Stimulated activated CD8-positive, alpha-beta memory T cell treated with anti-CD3 and anti-CD28 coated beads, Interleukin-7, amount 100 ng/mL, for 1 hour (primary cell): ENCODE results near the gene ESPN.
A peak's percentile ranks its signal among the peaks of the same experiment; 100 is the strongest.
"Not testable (repeated sequence)": the region's sequence is repeated elsewhere in the genome, so short reads cannot be mapped to it uniquely, and the experiment has no call there.

ENCODE experiments used
- DNase-seq, 2 donors: peaks; one replicate each; pipeline ENCODE4 v3.0.0-alpha.2; 2020; ENCODE audit warnings: low read depth in 2 of 2

The ESPN gene

GRCh38 chr1:6485168-6486101 lies 60.9 kb downstream of the ESPN start:
- no peak for DNase-seq

GRCh38 chr1:6486433-6487011 lies 61.9 kb downstream of the ESPN start:
- DNase-seq, result peak; percentile 63 to 84

- no peak for DNase-seq
Observed at GRCh38 chr1:6487804-6488484, 63.4 kb downstream of the ESPN start.

GRCh38 chr1:6488602-6489382 lies 64.2 kb downstream of the ESPN start:
- DNase-seq, result no peak

- no peak for DNase-seq
Observed at GRCh38 chr1:6489383-6489765, 64.8 kb downstream of the ESPN start.

GRCh38 chr1:6489799-6490180 lies 65.2 kb downstream of the ESPN start:
- DNase-seq, result peak; percentile 40 to 55

- DNase-seq, result peak in 1 of 2 donors; percentile 19
Observed at GRCh38 chr1:6490181-6491080, 65.9 kb downstream of the ESPN start.

GRCh38 chr1:6491081-6491449 lies 66.5 kb downstream of the ESPN start:
- no peak for DNase-seq

GRCh38 chr1:6491480-6491962 lies 66.9 kb downstream of the ESPN start, which contains the start of gene PLEKHG5:
PLEKHG5 (minus strand) TSS chr1:6491667; CDS start chr1:6477571, 14,096 bp downstream.
- DNase-seq, result no peak

- no peak for DNase-seq
Observed at GRCh38 chr1:6491966-6492365, 67.4 kb downstream of the ESPN start.

- DNase-seq, result not testable (repeated sequence)
Observed at GRCh38 chr1:6493834-6494223, 69.3 kb downstream of the ESPN start.

GRCh38 chr1:6494627-6495026 lies 70.1 kb downstream of the ESPN start:
- no peak for DNase-seq

GRCh38 chr1:6495041-6495441 lies 70.5 kb downstream of the ESPN start:
- DNase-seq, result no peak

- DNase-seq, result no peak
Observed at GRCh38 chr1:6495540-6496364, 71.2 kb downstream of the ESPN start.

- DNase-seq, result no peak
Observed at GRCh38 chr1:6496365-6496721, 71.8 kb downstream of the ESPN start.

GRCh38 chr1:6496890-6497214 lies 72.3 kb downstream of the ESPN start:
- no peak for DNase-seq

- peak in 1 of 2 donors; percentile 14 for DNase-seq
Observed at GRCh38 chr1:6497215-6497866, 72.8 kb downstream of the ESPN start.

GRCh38 chr1:6497867-6498575 lies 73.4 kb downstream of the ESPN start:
- DNase-seq, result no peak
